Measurements from ENCODE around the gene ERLEC1.
A peak's percentile ranks its signal among the peaks of the same experiment; 100 is the strongest.
"Not testable (repeated sequence)": the region's sequence is repeated elsewhere in the genome, so short reads cannot be mapped to it uniquely, and the experiment has no call there.

ERLEC1 gene

GRCh38 chr2:53784436-53784835 is 2.4 kb upstream of the ERLEC1 start:
- DNase-seq (ENCODE audit: low spot score) = no peak

- DNase-seq (ENCODE audit: low spot score) = no peak
Observed at GRCh38 chr2:53785366-53785765, 1.5 kb upstream of the ERLEC1 start.

GRCh38 chr2:53786352-53786704 is 516 bp upstream of the ERLEC1 start:
- DNase-seq (ENCODE audit: low spot score) = peak; percentile 32

GRCh38 chr2:53787614-53788289 is 908 bp downstream of the ERLEC1 start:
- DNase-seq (ENCODE audit: low spot score) = no peak

- no peak for DNase-seq (ENCODE audit: low spot score)
Observed at GRCh38 chr2:53793261-53793660, 6.4 kb downstream of the ERLEC1 start.

GRCh38 chr2:53793821-53794220 is 7.0 kb downstream of the ERLEC1 start:
- no peak for DNase-seq (ENCODE audit: low spot score)

GRCh38 chr2:53801547-53801946 is 14.7 kb downstream of the ERLEC1 start:
- no peak for DNase-seq (ENCODE audit: low spot score)

GRCh38 chr2:53802617-53803151 is 15.8 kb downstream of the ERLEC1 start:
- DNase-seq (ENCODE audit: low spot score) = no peak

GRCh38 chr2:53811601-53812000 is 24.8 kb downstream of the ERLEC1 start:
- no peak for DNase-seq (ENCODE audit: low spot score)

GRCh38 chr2:53813151-53813550 is 26.3 kb downstream of the ERLEC1 start:
- no peak for DNase-seq (ENCODE audit: low spot score)

GRCh38 chr2:53818854-53819435 is 32.1 kb downstream of the ERLEC1 start:
- DNase-seq (ENCODE audit: low spot score) = no peak

GRCh38 chr2:53819634-53820033 is 32.8 kb downstream of the ERLEC1 start:
- DNase-seq (ENCODE audit: low spot score) = no peak

- no peak for DNase-seq (ENCODE audit: low spot score)
Observed at GRCh38 chr2:53820048-53820447, 33.2 kb downstream of the ERLEC1 start.

- DNase-seq (ENCODE audit: low spot score) = no peak
Observed at GRCh38 chr2:53820711-53821110, 33.9 kb downstream of the ERLEC1 start.

GRCh38 chr2:53821810-53822209 is 35.0 kb downstream of the ERLEC1 start:
- DNase-seq (ENCODE audit: low spot score) = no peak

GRCh38 chr2:53823639-53824038 is 36.8 kb downstream of the ERLEC1 start:
- not testable (repeated sequence) for DNase-seq (ENCODE audit: low spot score)

GRCh38 chr2:53826030-53826410 is 39.2 kb downstream of the ERLEC1 start:
- no peak for DNase-seq (ENCODE audit: low spot score)

- DNase-seq (ENCODE audit: low spot score) = no peak
Observed at GRCh38 chr2:53826587-53827397, 39.9 kb downstream of the ERLEC1 start.

- no peak for DNase-seq (ENCODE audit: low spot score)
Observed at GRCh38 chr2:53827398-53828175, 40.7 kb downstream of the ERLEC1 start.

GRCh38 chr2:53828331-53828730 is 41.5 kb downstream of the ERLEC1 start:
- no peak for DNase-seq (ENCODE audit: low spot score)

GRCh38 chr2:53829273-53829979 is 42.6 kb downstream of the ERLEC1 start:
- DNase-seq (ENCODE audit: low spot score) = no peak

GRCh38 chr2:53829980-53830290 is 43.1 kb downstream of the ERLEC1 start:
- not testable (repeated sequence) for DNase-seq (ENCODE audit: low spot score)
